Stimulated activated CD8-positive, alpha-beta memory T cell treated with anti-CD3 and anti-CD28 coated beads, Interleukin-15, amount 100 ng/mL, for 1 hour (primary cell): ENCODE measurements around the gene LRRTM4.

Source experiments
- DNase-seq: peaks from one replicate; pipeline ENCODE4 v3.0.0-alpha.2; 2020; ENCODE audit warnings: low read depth

Gene LRRTM4

GRCh38 chr2:77470096-77470495, 52.1 kb downstream of the LRRTM4 start:
- no peak for DNase-seq

GRCh38 chr2:77469106-77469505, 53.1 kb downstream of the LRRTM4 start:
- no peak for DNase-seq

- DNase-seq, result no peak
These were observed 62.3 kb downstream of the LRRTM4 start for GRCh38 chr2:77459840-77460239.

GRCh38 chr2:77458216-77458615, 64.0 kb downstream of the LRRTM4 start:
- DNase-seq, result no peak

- DNase-seq, result no peak
These were observed 64.5 kb downstream of the LRRTM4 start for GRCh38 chr2:77457665-77458064.

- no peak for DNase-seq
These were observed 79.1 kb downstream of the LRRTM4 start for GRCh38 chr2:77443076-77443475.

GRCh38 chr2:77434880-77435279, 87.3 kb downstream of the LRRTM4 start:
- DNase-seq, result no peak

- no peak for DNase-seq
These were observed 93.2 kb downstream of the LRRTM4 start for GRCh38 chr2:77428946-77429345.

- no peak for DNase-seq
These were observed 100.2 kb downstream of the LRRTM4 start for GRCh38 chr2:77421971-77422370.

- DNase-seq, result no peak
These were observed 103.6 kb downstream of the LRRTM4 start for GRCh38 chr2:77418537-77418936.

- DNase-seq, result no peak
These were observed 118.0 kb downstream of the LRRTM4 start for GRCh38 chr2:77404189-77404588.

GRCh38 chr2:77398970-77399600, 123.1 kb downstream of the LRRTM4 start:
- DNase-seq, result no peak

- no peak for DNase-seq
These were observed 124.4 kb downstream of the LRRTM4 start for GRCh38 chr2:77397763-77398162.

GRCh38 chr2:77395011-77395410, 127.2 kb downstream of the LRRTM4 start:
- no peak for DNase-seq

- no peak for DNase-seq
These were observed 131.1 kb downstream of the LRRTM4 start for GRCh38 chr2:77391119-77391518.

GRCh38 chr2:77387324-77387723, 134.9 kb downstream of the LRRTM4 start:
- DNase-seq, result no peak

GRCh38 chr2:77372636-77373035, 149.5 kb downstream of the LRRTM4 start:
- DNase-seq, result no peak

GRCh38 chr2:77370511-77370910, 151.7 kb downstream of the LRRTM4 start:
- DNase-seq, result no peak

GRCh38 chr2:77363277-77363676, 158.9 kb downstream of the LRRTM4 start:
- no peak for DNase-seq

- DNase-seq, result no peak
These were observed 173.4 kb downstream of the LRRTM4 start for GRCh38 chr2:77348821-77349220.

- no peak for DNase-seq
These were observed 186.2 kb downstream of the LRRTM4 start for GRCh38 chr2:77336013-77336412.

GRCh38 chr2:77328134-77328931, 193.8 kb downstream of the LRRTM4 start:
- no peak for DNase-seq

GRCh38 chr2:77325395-77325794, 196.8 kb downstream of the LRRTM4 start:
- no peak for DNase-seq

- DNase-seq, result no peak
These were observed 199.7 kb downstream of the LRRTM4 start for GRCh38 chr2:77322431-77322830.
